COLO668 (cell line): Measurements from ENCODE around the gene ACOXL.

ENCODE experiments used
- DNase-seq: peaks from one replicate; lab custom pipeline; 2025; ENCODE audit not compliant: unreplicated experiment; lab: John Stamatoyannopoulos, UW

The ACOXL gene

GRCh38 chr2:110904779-110905148 lies 172.4 kb downstream of the ACOXL start:
- DNase-seq: no peak

GRCh38 chr2:110905217-110905616 lies 172.8 kb downstream of the ACOXL start:
- DNase-seq: no peak

- no peak for DNase-seq
These were observed 174.4 kb downstream of the ACOXL start for GRCh38 chr2:110906613-110907298.

- no peak for DNase-seq
These were observed 177.1 kb downstream of the ACOXL start for GRCh38 chr2:110909501-110909900.

GRCh38 chr2:110910423-110910822 lies 178.1 kb downstream of the ACOXL start:
- no peak for DNase-seq

- no peak for DNase-seq
These were observed 187.4 kb downstream of the ACOXL start for GRCh38 chr2:110919738-110920137.

GRCh38 chr2:110925479-110925878 lies 193.1 kb downstream of the ACOXL start:
- DNase-seq: no peak

GRCh38 chr2:110927526-110927925 lies 195.2 kb downstream of the ACOXL start:
- DNase-seq: no peak

GRCh38 chr2:110929528-110929927 lies 197.2 kb downstream of the ACOXL start:
- no peak for DNase-seq

- DNase-seq: no peak
These were observed 199.3 kb downstream of the ACOXL start for GRCh38 chr2:110931648-110932047.

- no peak for DNase-seq
These were observed 201.0 kb downstream of the ACOXL start for GRCh38 chr2:110933420-110933819.

GRCh38 chr2:110934948-110935347 lies 202.6 kb downstream of the ACOXL start:
- no peak for DNase-seq

GRCh38 chr2:110940376-110940910 lies 208.1 kb downstream of the ACOXL start:
- no peak for DNase-seq

GRCh38 chr2:110941226-110941625 lies 208.9 kb downstream of the ACOXL start:
- DNase-seq: no peak

- DNase-seq: no peak
These were observed 210.8 kb downstream of the ACOXL start for GRCh38 chr2:110943070-110943634.

- no peak for DNase-seq
These were observed 214.5 kb downstream of the ACOXL start for GRCh38 chr2:110946902-110947301.

GRCh38 chr2:110948027-110948674 lies 215.8 kb downstream of the ACOXL start:
- DNase-seq: peak; percentile 74

GRCh38 chr2:110950281-110950680 lies 217.9 kb downstream of the ACOXL start:
- DNase-seq: no peak

GRCh38 chr2:110955045-110955444 lies 222.7 kb downstream of the ACOXL start:
- no peak for DNase-seq

GRCh38 chr2:110955556-110955955 lies 223.2 kb downstream of the ACOXL start:
- DNase-seq: no peak

GRCh38 chr2:110957293-110957692 lies 224.9 kb downstream of the ACOXL start:
- no peak for DNase-seq
